ENCODE data around the gene EIF6. TPM values are rescaled to one million over a fixed set of nuclear protein-coding genes. Genes with fewer than 3 reads are reported as not detected.

The EIF6 gene
- total and polyA plus RNA-seq, 9 of the 15 experiments (the other 6 are each of a cell fraction or from before 2014, with no cell fraction given), result 165 to 832 (median 229) TPM

GRCh38 chr20:35303735-35304491, 19.3 kb upstream of the EIF6 start:
- ATAC-seq, result peak; percentile 95
- peaks cover 21% of the 10 kb centered on the region; the same call in 1 of the 3 replicates for H3K36me3 ChIP-seq (ENCODE audit: control insufficient read depth, insufficient read depth, low read length)
- H3K9ac ChIP-seq (ENCODE audit: insufficient read depth in 1 of 2, low read depth in 2 of 2, low read length in 2 of 2), result peak overlapping the region in 1 of 2 experiments; percentile 38; a peak in 1 of 4 replicates
- no peaks in the 10 kb centered on the region for H3K79me2 ChIP-seq (ENCODE audit: control insufficient read depth, insufficient read depth, low read length)
- DNase-seq (ENCODE audit: extremely low read depth in 1 of 4, low spot score in 3 of 4), result peak; percentile 87 to 91 (median 90)
- H3K4me2 ChIP-seq (ENCODE audit: insufficient read depth, low read length), result no peak overlapping the region; the same call in 1 of the 2 replicates
- in situ Hi-C loops (cut with MboI) (loop anchor here (25.0 kb wide), 1 partner anchor 133 kb away; the partner anchor contains the start of gene GDF5), intact Hi-C loops (cut with micrococcal nuclease) (loop anchor here (1.0 kb wide), 1 partner anchor 25 kb away; no protein-coding TSS in a partner anchor)
- H2AFZ ChIP-seq (ENCODE audit: low read depth, low read length), result peak overlapping the region; percentile 71
- POLR2A ChIA-PET, result interaction anchor here (0.6 to 1.8 kb wide), 7 partner anchors 11 to 534 kb away, joined by 3 to 6 read pairs (median 4); no protein-coding TSS in a partner anchor
- H3K27me3 ChIP-seq (ENCODE audit: control insufficient read depth in 2 of 2, insufficient read depth in 2 of 2, low read length in 2 of 2), result no peaks in the 10 kb centered on the region
- no peak overlapping the region for H3K27ac ChIP-seq (ENCODE audit: extremely low read depth, low read depth, low read length)
- no TSS peak for BruUV-seq (replicated peaks)
- peak; percentile 88 for FAIRE-seq
- H3K9me1 ChIP-seq (ENCODE audit: control insufficient read depth, insufficient read depth, low read length), result peaks cover 3% of the 10 kb centered on the region
- no peaks in the 10 kb centered on the region for H3K9me3 ChIP-seq (replicated peaks; ENCODE audit: control insufficient read depth, insufficient read depth, low read depth, low read length)
- WGBS (ENCODE audit: insufficient coverage, low coverage, missing lambda C conversion rate), result 25% methylated on average over 18 of the region's 18 CpGs
- CTCF ChIA-PET (ENCODE audit: low intra/inter-chr PET ratio), result interaction anchor here (0.6 to 2.2 kb wide), 8 partner anchors 25 to 469 kb away, joined by 3 to 12 read pairs (median 3); no protein-coding TSS in a partner anchor
- peaks cover 17 to 18% of the 10 kb centered on the region in 2 experiments; a peak in 4 of 5 replicates for H3K4me1 ChIP-seq (replicated peaks in 1 of 2; ENCODE audit: control insufficient read depth in 2 of 2, insufficient read depth in 2 of 2, low read length in 2 of 2)
- no peaks in the 10 kb centered on the region for H4K20me1 ChIP-seq (replicated peaks; ENCODE audit: control insufficient read depth, insufficient read depth, low read length)
- H3K4me3 ChIP-seq, result no peak overlapping the region
- no peak for TF ChIP-seq ZNF212 (CRISPR knock-in tag; IDR thresholded peaks at IDR 0.05)
- TF ChIP-seq KHSRP (IDR thresholded peaks at IDR 0.05), result no peak
- TF ChIP-seq ZKSCAN8 (CRISPR knock-in tag; IDR thresholded peaks at IDR 0.05), result no peak
- no peak for TF ChIP-seq BRD4 (IDR thresholded peaks at IDR 0.05)
- no peak for TF ChIP-seq BACH1 (tag; IDR thresholded peaks at IDR 0.05)
- no peak for TF ChIP-seq GATA2 (CRISPR knock-in tag; IDR thresholded peaks at IDR 0.05)
- TF ChIP-seq KLF16 (IDR thresholded peaks at IDR 0.05), result peak; percentile 38; the same call in 1 of the 2 replicates
- no peak for TF ChIP-seq TGIF2 (CRISPR knock-in tag; IDR thresholded peaks at IDR 0.05)
- TF ChIP-seq ZNF668 (CRISPR knock-in tag; IDR thresholded peaks at IDR 0.05), result no peak
- no peak for TF ChIP-seq ZNF174 (CRISPR knock-in tag; IDR thresholded peaks at IDR 0.05)
- no peak for TF ChIP-seq USF2 (CRISPR knock-in tag; IDR thresholded peaks at IDR 0.05)
- TF ChIP-seq TBP (optimal IDR thresholded peaks at IDR 0.05; ENCODE audit: low read depth, low read length), result no peak
- TF ChIP-seq, protein P1, sequence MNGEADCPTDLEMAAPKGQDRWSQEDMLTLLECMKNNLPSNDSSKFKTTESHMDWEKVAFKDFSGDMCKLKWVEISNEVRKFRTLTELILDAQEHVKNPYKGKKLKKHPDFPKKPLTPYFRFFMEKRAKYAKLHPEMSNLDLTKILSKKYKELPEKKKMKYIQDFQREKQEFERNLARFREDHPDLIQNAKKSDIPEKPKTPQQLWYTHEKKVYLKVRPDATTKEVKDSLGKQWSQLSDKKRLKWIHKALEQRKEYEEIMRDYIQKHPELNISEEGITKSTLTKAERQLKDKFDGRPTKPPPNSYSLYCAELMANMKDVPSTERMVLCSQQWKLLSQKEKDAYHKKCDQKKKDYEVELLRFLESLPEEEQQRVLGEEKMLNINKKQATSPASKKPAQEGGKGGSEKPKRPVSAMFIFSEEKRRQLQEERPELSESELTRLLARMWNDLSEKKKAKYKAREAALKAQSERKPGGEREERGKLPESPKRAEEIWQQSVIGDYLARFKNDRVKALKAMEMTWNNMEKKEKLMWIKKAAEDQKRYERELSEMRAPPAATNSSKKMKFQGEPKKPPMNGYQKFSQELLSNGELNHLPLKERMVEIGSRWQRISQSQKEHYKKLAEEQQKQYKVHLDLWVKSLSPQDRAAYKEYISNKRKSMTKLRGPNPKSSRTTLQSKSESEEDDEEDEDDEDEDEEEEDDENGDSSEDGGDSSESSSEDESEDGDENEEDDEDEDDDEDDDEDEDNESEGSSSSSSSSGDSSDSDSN (IDR thresholded peaks at IDR 0.05; ENCODE audit: borderline replicate concordance in 1 of 2, low read depth in 2 of 2, low read length in 2 of 2), result 0 out of 4 replicates have a peak, but pooled peaks of 1 of the 2 experiments have one; percentile 28
- TF ChIP-seq CREB1 (IDR thresholded peaks at IDR 0.05), result no peak
- peak; percentile 41 for TF ChIP-seq CREB1 (CRISPR knock-in tag; IDR thresholded peaks at IDR 0.05)
- TF ChIP-seq MXI1 (IDR thresholded peaks at IDR 0.05; ENCODE audit: low read depth, low read length), result no peak
- no peak for TF ChIP-seq KLF10 (CRISPR knock-in tag; IDR thresholded peaks at IDR 0.05)
- no peak for TF ChIP-seq BRCA1 (IDR thresholded peaks at IDR 0.05)
- TF ChIP-seq BRCA1 (CRISPR knock-in tag; IDR thresholded peaks at IDR 0.05), result no peak
- no peak for TF ChIP-seq ZNF232 (CRISPR knock-in tag; IDR thresholded peaks at IDR 0.05)
- TF ChIP-seq PKNOX1 (IDR thresholded peaks at IDR 0.05), result peak; percentile 61

Measured in K562 (cell line).